RCC 7860 (cell line): ENCODE measurements around the gene AFDN.

ENCODE experiments used
- DNase-seq: peaks from one replicate; pipeline ENCODE4 v3.0.0-alpha.2; 2015; ENCODE audit warnings: low spot score
- FAIRE-seq: peaks from 2 replicates; lab custom pipeline; 2012; peaks lifted over from hg19 to GRCh38; lab: Jason Lieb, UNC

AFDN gene

GRCh38 chr6:167794161-167795157 is 32.3 kb upstream of the AFDN start:
- DNase-seq (no peak), FAIRE-seq (no peak)

- FAIRE-seq, result no peak
Measured at GRCh38 chr6:167795321-167795811, 31.3 kb upstream of the AFDN start.

GRCh38 chr6:167795874-167796191 is 30.9 kb upstream of the AFDN start:
- no peak for FAIRE-seq

More at GRCh38 chr6:167795321-167795811, 31.3 kb upstream of the AFDN start:
- DNase-seq, result no peak

GRCh38 chr6:167796192-167796981 is 30.3 kb upstream of the AFDN start:
- DNase-seq (no peak), FAIRE-seq (no peak)

More at GRCh38 chr6:167795874-167796191, 30.9 kb upstream of the AFDN start:
- no peak for DNase-seq

- FAIRE-seq, result no peak
- DNase-seq, result no peak
Measured at GRCh38 chr6:167797011-167797471, 29.7 kb upstream of the AFDN start.

- no peak for FAIRE-seq
- DNase-seq, result no peak
Measured at GRCh38 chr6:167797476-167798265, 29.0 kb upstream of the AFDN start.

GRCh38 chr6:167798453-167798852 is 28.3 kb upstream of the AFDN start:
- DNase-seq, result no peak
- no peak for FAIRE-seq

GRCh38 chr6:167799033-167799821 is 27.5 kb upstream of the AFDN start:
- FAIRE-seq (no peak), DNase-seq (no peak)

GRCh38 chr6:167800549-167800948 is 26.2 kb upstream of the AFDN start:
- DNase-seq, result no peak
- no peak for FAIRE-seq

GRCh38 chr6:167801263-167801662 is 25.4 kb upstream of the AFDN start:
- no peak for FAIRE-seq

GRCh38 chr6:167802339-167802738 is 24.4 kb upstream of the AFDN start:
- FAIRE-seq, result no peak
- DNase-seq, result no peak

More at GRCh38 chr6:167801263-167801662, 25.4 kb upstream of the AFDN start:
- no peak for DNase-seq

- DNase-seq, result no peak
- FAIRE-seq, result no peak
Measured at GRCh38 chr6:167803816-167804215, 22.9 kb upstream of the AFDN start.

GRCh38 chr6:167804281-167805013 is 22.3 kb upstream of the AFDN start:
- DNase-seq, result no peak
- FAIRE-seq, result no peak

GRCh38 chr6:167805349-167806060 is 21.2 kb upstream of the AFDN start:
- DNase-seq (no peak), FAIRE-seq (no peak)

- DNase-seq (no peak), FAIRE-seq (no peak)
Measured at GRCh38 chr6:167806061-167806700, 20.5 kb upstream of the AFDN start.

GRCh38 chr6:167807200-167807599 is 19.5 kb upstream of the AFDN start:
- no peak for DNase-seq
- FAIRE-seq, result no peak

- FAIRE-seq, result no peak
- no peak for DNase-seq
Measured at GRCh38 chr6:167807756-167808155, 19.0 kb upstream of the AFDN start.

- no peak for FAIRE-seq
- no peak for DNase-seq
Measured at GRCh38 chr6:167811040-167811439, 15.7 kb upstream of the AFDN start.
